Breast epithelium (tissue), 3 donors: ENCODE data around the gene CCAR1.

Experiments
- POLR2A ChIP-seq: fragments of 450-650 bp; IDR thresholded peaks from one replicate; pipeline ENCODE4 v1.6.1; 2016; ENCODE audit warnings: antibody characterized with exemption, mild to moderate bottlenecking, moderate library complexity
- POLR2AphosphoS5 ChIP-seq, 3 donors: sonication (generic); formaldehyde crosslinking; IDR thresholded peaks; one replicate each; pipeline ENCODE4 v1.6.1; 2017; ENCODE audit warnings: antibody characterized with exemption in 3 of 3
- TF ChIP-seq, protein P1 (sequence below), 3 donors: fragments of 450-650 bp; IDR thresholded peaks; one replicate each; pipeline ENCODE4 v1.5.1; 2016 to 2017; ENCODE audit warnings: antibody characterized with exemption in 3 of 3, mild to moderate bottlenecking in 3 of 3, moderate library complexity in 3 of 3

DNA sequence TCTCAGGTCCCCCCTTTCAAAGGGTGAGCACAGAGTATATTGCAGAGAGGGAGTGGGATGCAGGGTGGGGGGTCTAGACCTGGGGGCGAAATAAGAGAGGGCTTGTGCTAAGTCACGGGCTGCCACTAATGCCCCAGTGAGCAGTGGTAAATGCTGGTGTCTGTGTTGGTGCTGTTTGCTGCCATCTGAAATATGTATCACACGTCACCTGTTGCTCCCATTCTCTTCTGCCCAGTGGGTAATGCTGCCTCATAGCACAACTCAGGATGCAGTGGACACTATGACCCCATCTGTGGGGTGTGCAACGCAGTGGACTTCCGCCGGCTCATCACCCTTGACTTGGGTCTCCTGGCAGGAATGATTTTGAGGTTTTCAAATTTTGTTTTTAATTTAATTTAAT is 108.9 kb downstream of the CCAR1 start:
- TF ChIP-seq, protein P1, sequence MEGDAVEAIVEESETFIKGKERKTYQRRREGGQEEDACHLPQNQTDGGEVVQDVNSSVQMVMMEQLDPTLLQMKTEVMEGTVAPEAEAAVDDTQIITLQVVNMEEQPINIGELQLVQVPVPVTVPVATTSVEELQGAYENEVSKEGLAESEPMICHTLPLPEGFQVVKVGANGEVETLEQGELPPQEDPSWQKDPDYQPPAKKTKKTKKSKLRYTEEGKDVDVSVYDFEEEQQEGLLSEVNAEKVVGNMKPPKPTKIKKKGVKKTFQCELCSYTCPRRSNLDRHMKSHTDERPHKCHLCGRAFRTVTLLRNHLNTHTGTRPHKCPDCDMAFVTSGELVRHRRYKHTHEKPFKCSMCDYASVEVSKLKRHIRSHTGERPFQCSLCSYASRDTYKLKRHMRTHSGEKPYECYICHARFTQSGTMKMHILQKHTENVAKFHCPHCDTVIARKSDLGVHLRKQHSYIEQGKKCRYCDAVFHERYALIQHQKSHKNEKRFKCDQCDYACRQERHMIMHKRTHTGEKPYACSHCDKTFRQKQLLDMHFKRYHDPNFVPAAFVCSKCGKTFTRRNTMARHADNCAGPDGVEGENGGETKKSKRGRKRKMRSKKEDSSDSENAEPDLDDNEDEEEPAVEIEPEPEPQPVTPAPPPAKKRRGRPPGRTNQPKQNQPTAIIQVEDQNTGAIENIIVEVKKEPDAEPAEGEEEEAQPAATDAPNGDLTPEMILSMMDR (IDR thresholded peaks at IDR 0.05), result no peak
- TF ChIP-seq POLR2A, result no peak
- TF ChIP-seq POLR2AphosphoS5 (IDR thresholded peaks at IDR 0.05), result no peak
